Fibroblast of skin of right quadriceps (primary cell): Measurements from ENCODE around the gene SPINK4.

Experiments used
- DNase-seq: peaks from one replicate; pipeline ENCODE4 v3.0.0-alpha.2; 2013

Gene SPINK4

DNA sequence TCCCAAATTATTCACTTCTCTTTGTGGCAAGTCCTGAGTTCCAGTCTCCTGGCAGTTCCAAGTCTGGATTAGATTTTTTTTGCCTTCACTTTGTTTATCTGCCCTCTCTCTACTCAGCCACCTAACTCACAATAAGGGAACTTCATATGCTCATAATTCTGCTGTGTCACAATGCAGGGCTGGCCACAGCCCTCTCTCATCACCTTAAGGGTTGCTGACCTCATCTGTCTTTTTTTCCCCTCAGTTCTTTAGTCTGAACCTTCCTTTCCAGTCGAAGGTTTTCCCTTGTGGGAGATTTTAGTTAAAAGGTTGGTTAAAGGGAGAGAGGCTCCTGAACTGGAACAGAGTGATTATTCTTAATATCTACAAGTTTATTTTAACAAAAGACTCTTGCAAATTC, 20.4 kb downstream of the SPINK4 start:
- DNase-seq, result no peak

- peak; percentile 10 for DNase-seq
Measured at GRCh38 chr9:33263131-33264002, 23.4 kb downstream of the SPINK4 start.

DNA sequence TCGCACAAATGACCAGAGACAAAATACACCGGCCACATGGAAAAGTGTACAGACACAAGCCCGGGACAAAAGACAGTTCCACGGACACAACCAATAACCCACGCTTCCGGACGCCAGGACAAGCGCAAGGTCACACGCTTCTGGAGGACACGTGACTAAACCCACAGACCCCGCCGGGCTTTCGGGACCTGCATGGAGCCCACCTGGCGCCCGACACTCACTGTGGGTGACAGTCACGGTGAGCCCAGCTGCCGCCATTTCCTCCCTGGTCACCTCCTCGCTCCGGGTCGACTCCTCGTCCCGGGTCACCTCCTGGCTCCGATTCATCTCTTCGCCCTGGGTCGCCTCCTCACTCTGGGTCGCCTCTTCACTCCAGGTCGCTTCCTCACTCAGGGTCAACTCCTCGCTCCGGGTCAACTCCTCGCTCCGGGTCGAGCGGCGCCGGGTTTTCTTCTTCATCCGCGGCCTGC, 24.1 kb downstream of the SPINK4 start:
- no peak for DNase-seq

GRCh38 chr9:33264473-33265177, 24.7 kb downstream of the SPINK4 start, which contains the start of the genes BAG1 and CHMP5:
Gene BAG1, minus strand, starts transcription at chr9:33264708.
Gene CHMP5, plus strand, starts transcription at chr9:33265049. Its CDS starts 30 bp downstream, at chr9:33265079.
- DNase-seq, result peak; percentile 99

- DNase-seq, result no peak
Measured at GRCh38 chr9:33265211-33265865, 25.4 kb downstream of the SPINK4 start.

DNA sequence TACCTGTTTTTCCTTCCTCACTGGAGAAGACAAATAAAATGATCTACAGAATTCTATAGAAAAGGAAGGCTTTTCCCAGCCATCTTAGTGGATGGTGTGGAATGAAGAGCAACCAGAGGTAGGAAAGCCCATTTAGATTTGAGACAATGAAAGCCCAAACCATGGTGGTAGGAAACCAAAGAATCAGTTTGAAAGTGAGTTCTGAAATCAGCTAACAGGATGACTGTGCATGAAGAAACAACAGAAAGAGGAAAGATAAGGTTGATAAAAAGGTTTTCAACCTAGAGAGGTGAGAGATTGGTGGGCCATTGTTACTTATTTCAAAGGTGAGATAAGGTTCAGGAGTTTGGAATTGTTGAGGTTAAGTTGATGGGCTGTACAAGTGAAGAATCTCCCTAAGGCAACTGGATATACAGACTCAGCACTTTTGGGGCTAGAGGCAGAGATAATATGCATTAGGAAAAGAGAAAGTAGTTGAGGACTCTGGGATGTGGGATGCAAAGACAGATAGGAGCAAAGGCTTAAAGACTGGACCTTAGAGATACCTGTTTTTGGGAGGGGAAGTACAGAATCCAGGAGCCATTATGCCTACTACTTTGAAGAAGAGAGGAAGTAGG, 27.3 kb downstream of the SPINK4 start:
- DNase-seq, result no peak

GRCh38 chr9:33270146-33270545, 30.2 kb downstream of the SPINK4 start:
- no peak for DNase-seq

GRCh38 chr9:33272061-33272460, 32.1 kb downstream of the SPINK4 start:
- no peak for DNase-seq

- DNase-seq, result no peak
Measured at GRCh38 chr9:33273266-33273971, 33.5 kb downstream of the SPINK4 start.

GRCh38 chr9:33273972-33274328, 34.0 kb downstream of the SPINK4 start:
- no peak for DNase-seq

- no peak for DNase-seq
Measured at GRCh38 chr9:33277484-33277883, 37.5 kb downstream of the SPINK4 start.

GRCh38 chr9:33285502-33285901, 45.5 kb downstream of the SPINK4 start:
- DNase-seq, result no peak

GRCh38 chr9:33287087-33287490, 47.1 kb downstream of the SPINK4 start:
- peak; percentile 64 for DNase-seq

- DNase-seq, result no peak
Measured at GRCh38 chr9:33288235-33288634, 48.3 kb downstream of the SPINK4 start.

DNA sequence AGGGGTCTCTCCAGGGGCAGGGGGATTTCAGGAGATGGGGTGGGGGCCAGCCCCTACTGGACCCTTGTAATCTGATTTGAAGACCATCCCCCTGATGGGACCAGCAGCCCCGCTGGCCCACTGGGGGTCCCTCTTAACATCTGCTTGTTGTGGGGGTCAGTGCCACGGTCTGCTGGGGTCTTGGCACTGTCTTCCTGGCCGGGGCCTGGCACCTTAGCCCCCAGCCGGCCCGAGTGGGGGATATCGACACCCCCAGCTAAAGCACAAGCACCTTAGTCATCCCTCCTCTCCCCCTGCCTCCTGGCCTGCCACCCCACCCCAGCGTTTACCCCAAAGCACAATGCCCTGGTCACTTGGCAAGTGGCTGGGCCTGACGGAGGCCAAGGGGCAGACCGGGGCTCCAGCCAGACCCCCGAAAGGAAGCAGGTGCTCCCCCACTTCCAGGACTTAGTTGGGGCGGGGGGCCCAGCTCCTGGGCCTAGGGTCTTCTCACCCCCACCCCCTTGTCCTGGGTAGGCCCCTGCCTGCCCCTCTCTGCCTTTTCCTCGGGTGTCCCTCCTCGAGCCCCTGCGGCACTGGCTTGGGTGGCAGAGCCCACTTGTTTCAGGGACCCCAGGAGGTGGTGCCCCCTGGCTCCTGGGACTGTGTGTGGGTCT, 49.0 kb downstream of the SPINK4 start:
- DNase-seq, result no peak

DNA sequence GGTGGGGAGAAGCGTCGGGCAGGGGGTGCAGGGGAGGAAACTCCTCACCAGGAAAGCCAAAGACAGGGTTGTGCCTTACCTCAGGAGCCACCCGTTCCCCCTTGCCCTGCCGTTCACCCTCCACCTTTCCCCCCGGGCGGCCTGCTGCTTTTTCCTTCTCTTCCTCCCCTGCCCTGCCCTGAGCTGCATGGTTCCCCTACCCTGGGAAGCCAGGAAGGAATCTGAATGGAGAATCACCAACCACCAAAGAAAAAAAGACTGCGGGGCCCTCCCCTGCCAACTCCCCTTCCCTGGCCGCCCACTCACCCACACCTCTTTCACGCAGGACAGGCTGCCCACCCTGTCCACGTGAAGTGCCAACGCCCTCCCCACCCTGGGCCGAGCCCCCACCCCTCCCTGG, 49.5 kb downstream of the SPINK4 start:
- DNase-seq, result peak; percentile 10

DNA sequence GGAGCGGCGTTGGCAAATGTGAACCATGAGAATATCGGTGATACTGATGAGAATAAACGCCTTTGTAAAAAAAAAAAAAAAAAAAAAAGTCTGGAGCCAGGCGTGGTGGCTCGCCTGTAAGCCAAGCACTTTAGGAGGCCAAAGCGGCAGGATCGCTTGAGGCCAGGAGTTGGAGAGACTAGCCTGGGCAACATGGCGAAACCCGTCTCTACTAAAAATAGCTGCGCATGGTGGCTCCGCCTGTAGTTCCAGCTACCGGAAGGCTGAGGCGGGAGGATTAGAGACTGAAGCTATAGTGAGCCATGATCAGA, 49.9 kb downstream of the SPINK4 start:
- no peak for DNase-seq

DNA sequence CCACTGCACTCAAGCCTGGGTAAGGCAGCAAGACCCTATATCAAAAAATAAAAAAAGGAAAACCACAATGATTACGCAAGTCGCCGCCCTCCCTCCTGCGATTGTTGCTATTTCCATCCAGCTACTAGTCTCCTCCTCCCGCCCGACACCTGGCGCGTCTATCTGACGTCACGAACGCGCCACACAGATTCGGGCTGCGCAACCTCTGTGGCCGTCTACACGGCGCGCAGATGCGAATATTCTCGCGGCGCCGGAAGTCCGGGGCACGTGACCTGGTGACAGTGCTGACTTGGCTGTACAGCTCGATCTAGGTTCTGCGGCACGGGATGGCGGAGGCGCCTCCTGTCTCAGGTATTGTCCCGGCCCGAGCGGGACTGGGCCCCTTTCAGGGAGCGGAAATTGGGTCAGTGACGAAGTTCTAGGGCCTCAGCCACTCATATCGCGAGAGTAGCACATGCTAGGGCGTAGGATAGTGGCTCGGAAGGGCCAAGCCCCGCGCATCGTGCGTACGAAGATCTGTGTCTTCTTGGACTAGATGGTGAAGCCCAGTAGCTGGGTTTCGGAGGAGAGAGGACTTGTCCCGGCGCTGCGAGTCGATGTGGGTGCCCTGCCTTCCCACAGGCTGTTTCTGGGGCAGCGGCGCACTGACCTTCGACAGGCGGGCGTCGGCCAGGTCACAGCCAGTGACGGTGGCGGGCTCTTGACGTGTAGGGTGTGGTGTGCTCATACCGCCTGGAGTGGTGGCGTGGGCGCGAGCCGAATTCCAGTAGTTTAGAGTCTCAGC, 50.5 kb downstream of the SPINK4 start, which contains the start of gene NFX1:
NFX1 (plus strand) TSS at position 270 of the 784 bp plus-strand sequence; CDS start at position 327, 57 bp downstream.
- peak; percentile 99 for DNase-seq

DNA sequence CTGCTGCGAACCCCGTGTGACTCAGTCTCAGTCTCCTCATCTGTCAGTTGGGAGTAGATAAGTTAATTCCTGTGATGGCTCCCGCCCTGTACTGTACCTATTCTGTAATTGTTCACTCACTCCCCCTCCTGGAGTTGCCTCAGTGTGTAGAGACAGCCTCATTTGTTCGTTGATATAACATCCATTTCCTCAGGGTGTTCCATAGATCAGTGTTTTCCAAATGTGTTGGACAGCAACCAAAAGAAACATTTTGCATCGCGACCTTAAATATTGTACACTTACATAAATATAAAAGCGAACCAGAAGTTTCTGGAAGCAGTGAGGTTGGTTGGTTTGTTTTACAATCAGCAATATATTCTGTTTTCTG, 51.0 kb downstream of the SPINK4 start:
- DNase-seq, result no peak

- no peak for DNase-seq
Measured at GRCh38 chr9:33291901-33292300, 51.9 kb downstream of the SPINK4 start.

GRCh38 chr9:33293782-33294181, 53.8 kb downstream of the SPINK4 start:
- DNase-seq, result no peak
